D341Med (cell line): ENCODE measurements around the gene ITGBL1.

ENCODE experiments used
- DNase-seq: peaks from one replicate; pipeline ENCODE4 v3.0.0; 2012; ENCODE audit warnings: low spot score

ITGBL1 gene

DNA sequence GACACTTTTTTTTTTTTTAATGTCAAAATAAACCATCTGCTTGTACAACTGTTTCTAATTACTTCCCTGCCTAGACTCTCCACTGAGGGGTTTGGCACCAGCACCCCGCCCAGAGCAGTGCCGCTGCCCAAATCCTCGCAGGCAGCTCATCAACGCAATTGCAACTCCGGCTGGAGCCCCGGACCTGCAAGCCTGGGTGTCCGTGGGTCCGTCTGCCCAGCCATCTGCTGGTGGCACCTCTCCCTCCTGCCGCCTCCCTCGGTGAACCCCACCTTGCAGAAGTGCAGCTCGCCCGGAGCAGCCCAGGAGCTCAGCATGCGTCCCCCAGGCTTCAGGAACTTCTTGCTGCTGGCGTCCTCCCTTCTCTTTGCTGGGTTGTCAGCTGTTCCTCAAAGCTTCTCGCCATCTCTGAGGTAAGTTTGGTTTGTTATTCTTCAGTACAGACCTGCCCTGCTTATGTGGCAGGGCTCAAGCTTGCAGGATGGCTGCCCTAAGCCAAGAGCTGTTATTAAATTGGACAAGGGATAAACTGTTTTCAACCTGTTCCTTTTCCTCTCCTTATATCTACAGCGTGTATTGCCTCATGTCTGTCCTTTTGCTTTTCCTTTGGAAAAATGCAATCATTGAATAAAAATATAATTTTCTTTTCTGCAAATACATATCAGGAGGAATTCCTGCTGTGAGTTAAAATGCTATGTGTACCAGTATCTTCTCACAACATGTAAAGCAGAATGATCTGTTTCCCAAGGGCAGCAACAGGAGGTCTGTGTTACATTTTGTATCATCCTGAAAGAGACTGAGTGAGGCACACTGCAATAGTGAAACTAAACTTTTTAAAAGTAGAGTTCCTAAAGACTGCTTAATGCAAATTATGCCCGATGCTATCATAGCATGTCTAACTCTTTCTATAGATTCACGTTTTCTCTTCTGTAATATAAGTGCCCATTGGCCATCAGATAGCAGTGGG, at the start of gene ITGBL1:
Gene ITGBL1, plus strand, starts transcription at position 157 of the 967 bp plus-strand sequence. Its CDS starts 159 bp downstream, at position 316.
- DNase-seq = peak; percentile 21

DNA sequence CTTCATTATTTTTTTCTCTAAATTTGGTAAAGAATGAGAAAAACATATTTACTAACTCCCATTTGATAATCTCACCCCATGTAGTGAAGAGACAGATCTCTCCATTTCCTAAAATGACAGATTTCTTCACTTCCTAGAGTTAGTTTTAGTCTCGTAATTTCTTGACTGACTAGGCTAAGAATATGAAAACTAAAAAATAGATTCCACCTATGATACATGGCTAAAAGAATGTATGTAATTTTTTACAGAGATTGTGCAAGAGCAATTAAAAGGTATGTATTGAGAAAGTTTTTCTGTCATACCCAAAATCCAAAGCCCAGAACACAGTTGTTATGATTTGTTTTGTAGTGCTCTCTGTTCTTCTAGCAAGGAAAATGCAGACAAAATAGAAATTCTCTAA, 45.7 kb upstream of the ITGBL1 start:
- no peak for DNase-seq

DNA sequence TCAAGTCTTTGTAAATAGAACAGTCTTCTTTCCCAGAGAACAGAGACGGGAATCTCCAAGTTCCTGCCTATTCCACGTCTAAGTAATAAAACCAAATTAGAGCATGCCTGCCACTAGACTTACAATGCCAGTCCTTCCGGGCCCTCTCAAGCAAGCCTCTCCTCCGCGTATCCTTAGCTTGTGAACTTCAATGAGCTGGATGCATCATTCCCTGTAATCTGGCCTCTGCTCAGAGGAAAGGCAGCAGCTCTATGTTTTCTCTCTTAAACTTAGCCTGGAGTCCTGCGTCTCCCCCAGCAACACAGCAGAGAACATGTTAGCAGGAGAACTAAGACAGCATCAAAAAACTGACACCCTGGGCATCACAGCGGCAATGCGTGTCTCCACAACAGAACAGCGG, 44.3 kb upstream of the ITGBL1 start:
- no peak for DNase-seq

DNA sequence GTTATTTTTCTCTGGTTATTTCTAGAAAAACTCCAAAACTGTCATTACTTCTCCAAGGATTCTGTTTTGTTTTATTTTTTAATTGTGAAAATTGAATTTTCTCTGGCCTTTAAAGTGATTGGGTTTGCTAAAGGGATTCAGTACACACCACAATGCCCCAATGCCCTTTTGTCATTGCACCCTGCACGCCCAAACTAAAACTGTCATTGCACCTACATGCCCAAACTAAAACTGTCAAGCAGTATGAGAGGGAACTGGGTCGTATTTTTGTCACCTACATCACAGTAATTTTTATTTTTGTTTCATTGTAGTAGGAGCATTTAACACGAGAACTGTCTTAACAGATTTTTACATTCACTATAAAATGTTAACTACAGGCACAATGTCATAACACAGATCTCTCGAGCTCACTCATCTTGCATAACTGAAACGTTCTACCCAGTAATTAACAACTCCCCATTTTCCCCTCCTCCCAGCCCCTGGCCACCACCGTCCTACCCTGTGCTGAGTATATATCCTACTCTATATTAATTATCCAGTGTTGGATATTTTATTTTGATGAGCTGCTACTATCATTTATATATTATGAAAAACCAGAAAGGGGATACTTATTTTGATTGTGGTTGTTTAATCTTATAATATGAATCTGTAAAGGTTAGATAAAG, 43.4 kb upstream of the ITGBL1 start:
- DNase-seq = no peak

DNA sequence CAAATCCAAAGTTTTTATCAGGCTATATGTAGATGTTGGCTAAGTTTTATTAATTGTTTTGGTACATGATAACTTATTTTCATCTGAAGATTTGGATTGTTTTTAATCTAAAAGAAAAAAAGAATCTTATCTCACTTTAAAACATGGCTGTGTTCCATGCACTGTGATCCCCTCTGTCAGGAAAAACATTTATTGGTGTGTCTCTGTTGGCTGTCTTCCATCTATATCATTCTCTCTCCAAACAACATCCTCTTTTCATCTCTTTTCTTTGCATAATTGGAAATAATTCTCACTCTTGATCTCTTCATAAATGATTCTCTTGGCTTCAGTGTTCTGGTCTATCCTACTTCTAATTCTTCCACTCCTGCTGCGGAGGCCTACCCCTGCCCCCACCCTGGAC, 40.4 kb upstream of the ITGBL1 start:
- no peak for DNase-seq

GRCh38 chr13:101415358-101416174, 36.9 kb upstream of the ITGBL1 start:
- peak; percentile 10 for DNase-seq

GRCh38 chr13:101416181-101417042, 36.1 kb upstream of the ITGBL1 start, which contains the start of gene NALCN:
NALCN (minus strand) TSS chr13:101416508; CDS start chr13:101399126, 17,382 bp downstream.
- peak; percentile 65 for DNase-seq

GRCh38 chr13:101417043-101417406, 35.5 kb upstream of the ITGBL1 start:
- DNase-seq = peak; percentile 20

DNA sequence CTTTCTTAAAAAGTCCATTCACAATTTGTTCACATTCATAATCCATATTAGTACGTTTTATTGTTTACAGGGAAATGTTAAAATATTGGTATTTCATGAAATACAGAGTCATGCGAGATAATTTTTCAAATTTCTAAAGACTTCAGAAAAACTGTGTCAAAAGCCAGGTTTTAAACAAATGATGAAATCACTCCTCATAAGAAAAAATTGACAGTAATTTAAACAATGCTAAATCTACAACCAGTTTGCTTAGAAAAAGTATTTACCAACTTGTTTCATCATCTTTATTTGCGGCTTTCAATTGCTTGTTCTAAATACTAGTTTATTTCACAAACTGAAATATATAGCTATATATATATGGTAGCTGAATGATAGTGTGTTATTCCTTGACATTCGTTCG, 35.0 kb upstream of the ITGBL1 start:
- no peak for DNase-seq

DNA sequence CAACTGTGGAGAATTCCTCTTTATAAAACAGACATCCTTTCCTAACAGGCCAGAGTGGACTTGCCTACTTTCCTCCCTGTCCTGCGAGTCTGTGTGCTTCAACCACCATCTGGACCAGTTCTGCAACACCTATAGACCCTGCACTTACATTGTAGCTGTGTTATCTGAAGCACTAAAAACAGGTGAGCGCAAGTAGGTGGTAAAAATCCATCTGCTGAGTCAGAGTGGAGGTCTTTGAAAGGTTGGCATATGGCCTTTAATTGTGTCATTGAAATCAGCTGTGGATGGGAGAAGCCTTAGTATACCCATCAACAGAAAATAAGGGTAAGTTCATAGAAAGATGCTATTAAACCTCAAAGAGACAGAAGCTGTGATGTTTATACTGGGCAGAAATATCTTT, 28.6 kb upstream of the ITGBL1 start:
- no peak for DNase-seq

DNA sequence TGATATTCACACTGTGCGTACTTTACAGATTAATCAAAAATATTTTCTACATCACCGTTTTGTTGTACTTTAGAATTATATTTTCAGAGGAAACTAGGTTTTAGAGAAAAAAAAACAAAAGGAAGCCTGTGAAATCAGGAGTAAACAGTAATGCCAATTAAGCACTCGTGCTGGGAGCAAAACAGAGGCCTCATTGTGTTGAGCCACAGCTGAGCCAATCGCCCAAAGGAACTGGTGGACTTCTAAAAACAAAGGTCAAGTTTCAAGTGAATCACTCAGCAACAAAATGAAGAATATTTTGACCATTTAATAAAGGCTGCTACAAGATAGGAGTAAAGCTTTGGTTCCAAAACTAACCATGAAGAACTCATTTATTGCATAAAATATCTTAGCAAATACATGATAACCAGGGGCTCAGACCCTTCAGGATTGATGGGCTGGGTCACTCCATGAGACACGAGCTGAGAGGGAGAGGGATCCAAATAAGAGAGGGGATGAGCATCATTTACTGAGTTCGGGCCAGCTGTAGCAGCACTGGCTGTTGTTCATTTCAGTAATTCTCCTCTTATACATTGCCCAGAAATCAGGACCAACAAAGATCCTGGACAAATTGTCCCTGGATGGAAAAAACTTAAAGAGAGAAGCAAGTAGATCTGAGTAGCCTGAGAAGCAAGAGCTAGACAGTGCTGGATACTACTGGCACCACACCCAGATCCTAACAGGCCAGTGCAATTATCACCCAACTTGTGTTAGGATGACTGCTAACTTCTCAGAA, 27.9 kb upstream of the ITGBL1 start:
- DNase-seq = no peak

GRCh38 chr13:101425156-101425471, 27.4 kb upstream of the ITGBL1 start:
- no peak for DNase-seq

- DNase-seq = no peak
Measured at GRCh38 chr13:101425623-101426022, 26.9 kb upstream of the ITGBL1 start.

- DNase-seq = no peak
Measured at GRCh38 chr13:101429733-101430132, 22.7 kb upstream of the ITGBL1 start.

- DNase-seq = no peak
Measured at GRCh38 chr13:101433895-101434294, 18.6 kb upstream of the ITGBL1 start.

DNA sequence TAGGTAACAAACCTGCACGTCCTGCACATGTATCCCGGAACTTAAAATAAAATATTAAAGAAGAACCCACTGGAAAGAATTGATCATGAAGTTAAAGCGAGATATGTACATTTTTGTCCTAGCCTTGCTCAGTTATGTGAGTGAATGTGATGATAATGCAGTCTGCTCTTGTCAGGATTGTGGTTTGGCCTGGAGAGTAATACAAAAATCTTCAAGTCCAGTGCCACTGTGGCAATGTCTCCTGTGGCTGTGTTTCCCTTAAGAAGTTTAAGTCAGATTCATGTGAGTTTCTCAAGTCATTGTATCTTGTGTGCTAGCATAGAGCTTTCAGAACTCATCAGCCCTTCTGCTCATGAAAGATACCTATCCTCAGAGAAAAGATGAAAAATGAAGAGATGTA, 18.0 kb upstream of the ITGBL1 start:
- no peak for DNase-seq

DNA sequence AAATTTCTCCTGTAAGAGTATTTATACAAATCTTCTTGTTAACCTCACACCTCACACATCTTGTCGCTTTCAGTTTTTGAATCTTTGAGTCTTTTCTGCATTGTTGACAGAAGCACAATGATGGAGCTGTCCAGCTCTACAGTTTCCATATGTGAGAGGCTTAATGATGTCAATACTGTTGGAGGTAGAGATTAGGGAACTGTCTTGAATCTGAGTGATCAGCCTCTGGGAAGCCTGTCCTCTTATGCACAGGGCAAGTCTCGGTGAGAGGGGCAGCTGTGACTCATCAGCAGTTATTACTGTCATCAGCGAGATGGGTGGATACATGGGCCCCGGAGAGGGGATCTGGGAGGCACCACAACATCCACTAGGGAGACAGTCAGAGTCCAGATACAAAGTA, 4.6 kb upstream of the ITGBL1 start:
- DNase-seq = no peak

GRCh38 chr13:101449790-101450748, 2.4 kb upstream of the ITGBL1 start:
- DNase-seq = no peak

GRCh38 chr13:101450749-101451130, 1.7 kb upstream of the ITGBL1 start:
- DNase-seq = no peak

- DNase-seq = no peak
Measured at GRCh38 chr13:101451641-101452040, 834 bp upstream of the ITGBL1 start.
